NCI-H526 treated with DMSO at 0.1 percent for 48 hours (cell line): Measurements from ENCODE around the gene CHAF1A.
A peak's percentile ranks its signal among the peaks of the same experiment; 100 is the strongest.

Source experiments
- DNase-seq: peaks from one replicate; lab custom pipeline; 2025; lab: John Stamatoyannopoulos, UW

The CHAF1A gene

DNA sequence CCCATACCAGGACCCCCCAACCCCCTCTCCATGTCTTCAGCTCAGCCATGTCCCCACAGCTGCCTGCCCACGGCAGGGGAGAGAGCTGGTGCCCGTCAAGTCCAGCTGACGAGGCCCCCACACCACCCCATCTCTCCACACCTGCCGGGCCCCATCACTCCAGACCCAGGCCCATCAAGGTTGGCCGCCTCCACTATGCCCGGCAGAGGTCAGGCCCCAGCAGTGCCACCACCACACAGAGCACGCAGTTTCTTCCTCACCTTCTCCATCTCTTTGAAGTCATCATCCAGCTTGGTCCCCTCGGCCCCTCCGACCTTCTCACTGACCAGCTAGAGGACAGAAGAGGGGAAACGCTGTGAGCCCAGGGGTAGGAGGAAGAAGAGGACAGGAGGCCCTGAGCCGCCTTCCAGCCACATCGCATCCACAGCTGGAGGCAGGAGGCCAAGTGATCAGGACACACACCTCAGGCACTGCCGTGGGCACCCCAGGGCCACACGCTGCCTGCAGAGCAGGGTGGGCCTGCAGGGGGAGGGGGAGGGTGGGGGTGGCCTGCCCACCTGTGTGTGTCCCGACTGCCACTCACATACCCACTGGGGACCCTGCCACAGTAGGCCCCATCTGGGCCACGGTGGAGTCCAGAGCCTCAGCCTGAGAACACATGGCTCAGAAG lies 35.6 kb upstream of the CHAF1A start:
- DNase-seq, result no peak

DNA sequence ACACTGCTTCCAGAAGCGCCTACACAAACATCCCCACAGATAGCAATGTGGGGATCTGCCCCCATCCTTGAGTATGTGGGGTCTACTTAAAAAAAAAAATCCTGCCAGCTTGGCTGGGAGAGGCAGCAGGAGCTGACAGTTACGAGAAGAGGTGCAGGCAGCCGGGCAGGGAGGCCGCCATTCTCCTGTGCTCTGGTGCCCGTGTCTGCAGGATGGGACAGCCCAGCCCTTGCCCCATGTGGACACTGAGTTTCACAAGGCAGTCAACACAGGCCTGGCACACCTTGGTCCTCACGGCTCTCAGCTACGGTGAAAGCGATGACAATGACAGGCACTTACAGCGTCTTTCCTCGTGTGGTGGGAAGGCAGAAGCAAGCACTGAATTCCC lies 35.1 kb upstream of the CHAF1A start:
- no peak for DNase-seq

DNA sequence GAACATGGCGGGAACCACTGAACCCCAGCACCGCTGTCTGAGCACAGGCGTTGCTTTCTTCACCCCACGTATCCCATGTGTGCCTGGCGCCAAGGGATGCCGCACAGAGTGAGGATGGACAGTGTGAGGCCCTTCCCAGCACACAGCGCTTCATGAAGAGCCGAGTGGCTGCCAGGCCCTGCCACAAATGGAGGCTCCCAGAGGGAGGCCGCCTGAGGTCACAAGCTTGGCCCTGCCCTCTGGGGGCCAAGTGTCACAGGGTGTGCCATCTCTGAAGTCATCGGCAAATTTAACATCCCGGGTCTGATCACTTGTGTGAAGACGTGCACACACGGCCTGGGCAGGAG lies 34.7 kb upstream of the CHAF1A start:
- no peak for DNase-seq

DNA sequence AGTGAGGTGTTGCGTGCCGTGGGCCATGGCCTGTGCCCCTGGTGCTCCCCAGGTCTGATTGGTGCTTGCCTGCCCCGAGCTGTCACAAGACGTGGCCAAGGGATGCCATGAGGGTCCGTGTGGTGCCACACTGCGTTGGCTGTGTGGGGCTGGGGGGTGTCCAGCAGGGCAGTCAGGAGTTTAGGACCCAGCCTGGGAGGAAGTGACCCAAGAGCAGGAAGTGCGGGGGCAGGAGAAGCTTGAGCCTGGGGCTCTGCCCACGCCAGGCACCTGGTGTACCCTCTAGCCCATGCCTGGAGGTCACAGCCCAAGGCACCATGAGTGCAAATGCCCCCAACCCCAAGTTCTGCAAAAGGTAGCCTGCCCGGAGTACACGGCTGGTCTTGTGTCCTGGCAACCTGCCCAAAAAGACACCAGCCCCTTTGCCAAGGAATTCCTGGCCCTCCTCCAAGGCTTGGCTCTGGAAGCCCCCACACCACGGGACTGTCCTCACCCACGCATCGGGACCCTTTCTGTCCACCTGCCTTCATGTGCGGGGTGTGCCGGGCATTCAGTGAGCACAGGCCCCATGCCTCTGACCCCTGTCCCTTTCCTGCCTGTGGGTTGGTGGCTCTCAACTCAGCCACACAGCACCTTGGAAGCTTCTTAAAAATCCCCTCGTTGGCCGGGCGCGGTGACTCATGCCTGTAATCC lies 34.2 kb upstream of the CHAF1A start:
- no peak for DNase-seq

DNA sequence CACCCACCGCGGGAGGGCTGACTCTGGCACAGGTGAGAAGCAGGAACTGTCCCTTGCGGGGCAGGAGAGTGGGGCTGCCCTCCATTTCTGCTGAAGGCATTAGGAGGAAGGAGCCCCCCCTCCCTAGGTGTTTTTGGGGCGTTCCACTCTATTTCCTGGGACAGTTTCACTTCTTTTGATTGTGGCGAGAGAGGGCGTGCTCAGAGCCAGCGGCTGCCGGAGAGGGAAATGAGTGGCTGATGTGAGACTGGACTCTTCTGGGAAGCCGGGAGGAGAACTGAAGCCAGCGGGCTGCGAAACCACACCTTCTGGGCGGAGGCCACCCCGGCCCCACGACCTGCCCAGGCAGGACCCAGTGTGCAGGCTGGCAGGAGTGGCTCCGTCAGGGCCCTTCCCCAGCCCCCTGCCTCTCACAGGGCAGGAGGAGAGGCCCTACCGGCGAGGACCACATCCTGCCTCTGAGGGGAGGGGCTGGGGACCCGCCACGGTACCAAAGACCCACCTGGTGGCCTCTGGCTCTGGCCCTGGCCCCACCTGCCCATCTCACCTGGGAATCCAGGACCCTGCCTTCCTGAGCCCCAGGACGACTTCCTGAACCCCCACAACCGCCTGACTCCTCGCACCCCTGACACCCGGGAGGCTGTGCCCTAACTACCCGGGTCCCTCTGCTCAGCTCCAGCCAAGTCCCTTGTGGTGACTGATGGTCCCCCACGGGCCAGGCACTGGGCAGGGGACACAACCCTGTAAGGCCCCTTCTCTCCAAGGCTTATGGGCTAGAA lies 33.1 kb upstream of the CHAF1A start:
- DNase-seq, result peak; percentile 9

DNA sequence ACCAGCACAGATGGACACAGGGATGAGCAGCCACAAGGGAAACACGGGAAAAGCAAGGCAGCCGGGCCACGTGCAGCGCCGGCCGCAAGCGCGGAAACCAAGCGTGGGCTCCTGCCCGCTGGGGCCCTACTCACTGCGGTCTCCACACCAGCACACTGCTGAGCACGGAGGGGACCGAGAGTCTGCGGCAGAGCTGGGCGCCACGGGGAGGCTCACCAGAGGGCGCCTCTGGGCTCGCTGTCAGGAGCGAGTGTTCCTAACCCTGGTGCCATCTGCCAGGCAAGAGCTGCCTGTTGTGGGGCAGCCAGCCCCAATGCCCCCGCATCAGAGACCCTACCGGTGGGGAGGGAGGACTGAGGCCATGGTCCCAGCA lies 32.6 kb upstream of the CHAF1A start:
- no peak for DNase-seq

DNA sequence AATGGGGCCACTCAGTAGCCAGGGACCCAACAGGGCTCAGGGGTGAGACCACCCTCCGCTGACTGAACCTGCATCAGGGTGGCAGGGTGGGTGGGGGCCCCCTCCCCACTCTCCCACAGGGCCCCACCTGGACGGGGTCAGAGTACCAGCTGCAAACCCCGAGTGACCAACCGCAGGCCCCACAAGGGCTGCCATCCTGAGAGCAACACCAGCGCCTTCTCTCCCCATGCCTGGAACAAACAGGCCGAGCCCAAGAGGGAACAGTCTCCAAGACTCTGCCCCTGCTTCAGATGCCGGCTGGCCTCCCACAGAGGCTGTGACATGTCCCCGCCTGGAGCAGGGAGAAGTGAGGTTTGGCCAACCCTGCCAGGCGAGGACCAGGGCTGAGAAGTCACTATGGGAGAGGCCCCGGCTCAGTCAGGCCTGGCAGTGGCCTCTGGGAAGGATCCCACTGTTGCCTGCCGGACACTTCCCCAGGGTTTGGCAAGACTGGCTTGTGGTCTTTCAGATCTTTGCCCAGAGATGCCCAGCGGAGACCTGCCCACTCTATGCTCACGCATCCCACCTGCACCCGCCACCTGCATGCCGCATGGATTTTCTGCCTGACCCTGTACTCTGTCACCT lies 31.9 kb upstream of the CHAF1A start:
- no peak for DNase-seq

DNA sequence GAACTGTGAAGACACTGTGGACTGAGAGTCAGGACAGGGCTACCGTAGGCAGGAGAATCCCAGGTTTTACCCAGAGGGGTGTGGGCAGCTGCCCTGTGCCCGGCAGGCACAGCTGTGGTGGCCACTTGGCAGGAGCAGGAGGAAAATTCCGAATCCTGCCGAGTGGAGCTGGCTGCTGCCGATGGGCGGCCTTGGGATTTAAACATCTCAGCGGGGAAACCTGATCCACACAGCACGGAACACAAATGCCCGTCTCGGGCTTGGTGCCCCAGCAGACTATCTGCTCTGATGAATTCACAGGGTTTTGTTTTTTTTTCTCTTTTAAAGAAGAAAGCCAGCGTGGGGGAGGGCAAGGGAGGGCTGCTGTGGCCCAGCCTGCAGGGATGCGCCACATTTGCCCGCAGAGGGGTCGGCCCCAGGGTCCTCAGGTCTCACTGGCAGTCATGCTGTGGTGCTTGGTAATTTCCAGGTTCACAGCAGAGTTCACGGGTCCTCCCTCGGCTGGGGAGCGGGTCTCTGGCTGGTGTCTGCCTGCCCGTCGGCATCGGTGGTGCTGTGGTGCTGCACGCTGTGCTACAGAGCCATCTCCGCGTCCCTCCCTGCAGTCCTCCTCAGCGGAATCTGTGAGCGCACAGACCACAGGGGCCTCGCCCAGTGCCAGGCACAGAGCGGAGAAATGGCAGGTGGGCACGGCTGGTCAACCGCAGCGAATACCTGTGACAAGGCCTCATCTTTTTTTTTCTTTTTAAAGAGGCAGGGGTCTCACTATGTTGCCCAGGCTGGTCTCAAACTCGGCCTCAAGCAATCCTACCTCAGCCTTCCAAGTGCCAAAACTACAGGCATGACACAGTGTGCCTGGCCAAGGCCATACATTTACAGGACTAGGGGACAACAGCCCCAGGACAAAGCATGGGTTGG lies 30.9 kb upstream of the CHAF1A start:
- DNase-seq, result no peak

DNA sequence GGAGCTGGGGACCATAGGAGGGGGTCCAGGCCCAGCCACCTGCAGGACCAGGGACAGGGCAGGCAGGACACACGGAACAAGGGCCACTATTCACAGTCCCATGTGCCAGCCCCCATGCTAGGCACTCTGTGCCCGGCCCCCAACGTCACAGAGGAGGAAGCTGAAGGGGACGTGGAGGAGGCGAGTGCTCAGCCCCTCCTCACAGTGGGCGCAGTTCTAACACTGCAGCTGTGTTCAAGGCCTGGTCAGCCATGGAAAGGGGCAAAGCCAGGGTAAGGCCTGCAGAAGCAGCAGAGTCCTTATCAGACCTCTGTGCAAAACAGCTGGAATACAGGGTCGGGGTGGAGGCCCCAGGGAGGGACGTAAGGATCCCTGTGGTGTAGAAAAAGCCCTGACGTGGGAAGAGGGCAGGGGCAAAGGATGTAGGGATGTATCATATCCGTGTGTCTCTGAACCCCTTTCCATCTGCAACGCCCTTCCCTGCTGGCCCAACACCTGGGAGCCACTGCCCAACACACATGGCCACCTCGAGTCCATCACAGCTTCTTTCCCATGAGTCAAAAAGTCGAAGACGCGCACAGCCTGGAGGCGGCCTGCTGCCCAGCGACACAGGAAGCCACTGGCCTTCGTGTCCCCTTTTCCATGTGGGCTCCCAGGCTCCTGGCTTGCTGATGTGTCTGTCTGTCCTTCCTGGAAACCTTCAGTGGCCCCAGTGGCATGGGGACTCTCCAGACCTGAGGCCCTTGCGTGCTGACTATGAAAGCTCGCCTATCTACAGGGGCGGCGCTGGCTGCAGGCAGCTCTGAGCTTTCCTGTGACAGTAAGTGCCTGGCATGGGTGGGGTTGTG lies 30.1 kb upstream of the CHAF1A start:
- DNase-seq, result no peak

DNA sequence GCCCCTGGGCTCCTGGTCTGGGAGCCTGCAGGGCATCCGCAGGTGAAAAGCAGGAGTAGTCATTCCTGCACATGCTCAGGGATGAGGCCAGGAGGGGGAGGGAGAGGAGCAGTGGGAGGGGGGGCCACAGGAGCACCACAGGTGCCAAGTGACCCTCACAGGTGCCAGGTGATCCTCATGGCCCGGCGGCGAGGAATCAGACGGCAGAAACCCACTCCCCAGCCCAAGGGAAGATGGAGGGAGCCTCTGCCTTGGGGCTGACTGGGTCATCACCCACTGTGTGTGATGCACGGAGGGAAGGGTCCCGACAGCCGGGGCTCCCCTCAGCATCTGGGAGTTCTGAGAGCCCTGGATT lies 29.4 kb upstream of the CHAF1A start:
- DNase-seq, result no peak

DNA sequence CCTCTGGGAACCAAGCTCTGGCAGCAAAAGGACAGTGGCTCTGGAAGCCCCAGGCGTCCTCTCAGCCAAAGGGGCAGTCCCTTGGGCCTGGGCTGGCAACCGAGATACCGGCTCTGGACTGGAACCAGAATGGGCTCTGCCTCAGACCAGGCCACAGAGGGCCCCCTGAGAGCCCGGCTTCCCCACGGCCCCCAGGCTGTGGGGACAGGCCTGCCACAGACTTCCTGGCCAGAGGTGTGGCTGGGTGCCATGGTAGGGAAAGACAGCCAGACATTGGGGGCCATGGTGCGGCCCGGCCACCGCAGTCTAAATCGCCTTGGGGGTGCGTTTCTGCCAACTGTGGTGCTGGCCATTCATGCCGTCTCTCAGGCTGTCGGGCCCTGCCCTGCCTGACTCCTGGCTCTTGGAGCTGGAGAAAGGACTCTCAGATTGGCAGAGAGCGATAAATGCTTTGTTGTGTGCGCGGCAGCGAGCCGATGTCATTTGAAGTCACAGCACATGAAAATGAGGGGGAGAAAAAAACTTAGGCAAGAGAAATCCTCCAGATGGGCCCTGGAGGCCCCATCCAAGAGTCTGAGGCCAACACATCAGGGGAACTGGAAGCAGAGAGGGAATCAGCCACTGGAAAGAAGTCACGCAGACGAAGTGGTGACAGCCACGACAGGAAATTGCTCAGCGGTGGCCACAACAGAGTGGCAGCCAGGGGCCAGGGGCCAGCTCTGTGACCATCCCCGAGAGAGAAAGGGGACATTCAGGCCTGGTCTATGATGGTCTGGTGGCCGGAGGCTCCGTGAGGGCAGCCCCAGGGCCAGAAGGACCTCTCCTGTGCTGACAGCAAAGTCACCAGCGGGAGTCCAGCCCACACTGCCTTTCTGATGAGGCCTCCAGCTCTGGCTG lies 28.6 kb upstream of the CHAF1A start:
- no peak for DNase-seq

DNA sequence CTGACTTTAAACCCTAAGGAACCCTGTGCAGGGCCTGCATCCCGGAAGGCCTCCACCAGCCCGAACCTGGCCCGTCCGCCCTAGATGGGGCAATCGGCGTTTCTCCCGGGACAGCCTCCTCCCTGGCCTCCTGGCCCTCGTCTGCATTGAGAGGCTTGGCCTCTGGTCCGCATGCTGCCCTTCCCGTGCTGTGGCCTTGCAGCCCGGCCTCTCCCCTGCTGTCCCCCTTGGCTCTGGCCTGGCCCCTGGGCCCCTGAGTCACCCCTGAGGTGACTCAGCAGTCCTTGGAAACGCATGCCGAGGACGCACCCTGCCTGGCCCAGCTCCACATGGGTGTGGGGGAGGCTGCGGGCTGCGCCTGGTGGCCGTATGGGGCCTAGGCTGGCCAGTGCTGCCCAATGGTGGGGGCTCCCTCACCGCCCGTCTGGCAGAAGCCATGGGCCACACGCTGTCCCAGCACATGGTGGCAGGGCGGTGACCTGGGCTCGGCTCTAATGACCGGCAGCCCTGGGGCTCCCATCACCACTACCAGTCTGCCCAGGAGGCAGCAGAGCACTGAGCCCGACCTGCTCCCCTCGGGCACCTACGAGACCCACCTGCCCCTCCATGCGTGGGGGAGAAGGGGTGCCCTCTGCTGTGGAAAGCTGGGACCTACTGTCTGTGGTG lies 27.8 kb upstream of the CHAF1A start:
- DNase-seq, result no peak

DNA sequence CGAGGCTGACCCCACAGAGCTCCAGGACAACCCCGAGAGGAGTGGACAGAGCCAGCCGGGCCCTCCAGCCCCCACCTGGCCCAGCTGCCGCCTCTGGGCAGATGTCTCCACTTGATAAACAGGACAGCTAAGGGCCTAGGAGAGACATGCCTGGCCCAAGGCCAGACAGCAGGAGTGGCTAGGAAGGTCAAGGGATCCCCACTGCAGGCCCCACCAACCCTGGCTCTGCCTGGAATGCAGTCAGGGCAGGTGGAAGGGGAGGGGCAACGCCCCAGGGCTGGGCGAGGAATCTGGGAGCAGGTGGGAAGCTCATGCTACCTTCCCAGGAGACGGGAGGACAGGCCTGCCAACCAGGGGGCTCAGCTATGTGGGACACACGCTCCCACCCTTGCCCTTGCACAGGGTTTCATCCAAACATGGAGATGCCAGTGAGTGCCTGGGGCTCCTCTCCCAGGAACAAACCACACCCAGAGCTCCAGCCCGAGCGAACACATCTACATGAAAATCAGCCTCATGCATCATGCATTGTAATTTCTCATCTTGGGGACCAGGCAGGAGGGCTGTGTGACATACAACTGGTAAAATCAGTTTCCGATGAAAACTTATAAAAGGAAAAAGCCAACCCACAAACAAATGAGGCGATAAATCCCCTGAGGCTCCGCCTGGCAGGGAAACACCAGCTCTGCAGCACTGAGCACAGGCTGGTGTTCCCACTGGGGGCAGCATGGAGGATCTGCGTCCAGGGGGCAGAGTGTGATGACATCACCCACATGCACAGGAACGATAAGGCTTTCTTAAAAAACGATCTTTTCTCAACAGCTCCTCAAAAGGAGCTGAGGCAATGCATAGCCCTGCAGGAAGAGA lies 27.0 kb upstream of the CHAF1A start:
- peak; percentile 83 for DNase-seq

DNA sequence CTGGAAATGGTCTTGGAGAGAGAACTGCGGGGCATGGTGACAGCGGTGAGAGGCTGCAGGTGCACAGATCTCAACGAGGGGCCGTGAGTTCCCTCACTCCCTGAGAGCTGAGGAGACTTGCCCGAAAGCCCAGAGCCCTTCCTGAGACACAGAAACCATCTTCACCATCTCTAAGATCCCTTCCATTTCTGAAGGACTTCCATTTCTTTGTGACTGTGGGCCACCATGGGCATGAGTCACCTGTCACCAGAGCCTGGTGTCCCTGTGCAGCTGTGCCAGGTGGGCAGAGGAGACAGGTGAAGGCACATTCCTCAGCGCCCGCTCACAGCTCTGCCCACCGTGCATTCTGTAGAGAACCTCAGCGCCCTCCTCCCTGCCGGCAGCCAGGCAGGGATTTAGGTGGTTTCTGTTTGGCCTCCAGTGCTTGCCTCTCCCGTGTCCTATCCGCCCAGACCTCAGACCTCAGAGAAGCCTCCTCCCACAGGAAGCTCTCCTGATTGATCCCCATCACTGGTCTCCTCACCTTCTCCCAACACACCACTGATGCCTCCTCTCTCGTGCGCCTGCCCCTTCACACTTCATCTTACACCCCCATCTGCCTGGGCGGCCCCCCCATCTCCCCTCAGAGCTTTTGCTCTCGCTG lies 26.3 kb upstream of the CHAF1A start:
- no peak for DNase-seq

DNA sequence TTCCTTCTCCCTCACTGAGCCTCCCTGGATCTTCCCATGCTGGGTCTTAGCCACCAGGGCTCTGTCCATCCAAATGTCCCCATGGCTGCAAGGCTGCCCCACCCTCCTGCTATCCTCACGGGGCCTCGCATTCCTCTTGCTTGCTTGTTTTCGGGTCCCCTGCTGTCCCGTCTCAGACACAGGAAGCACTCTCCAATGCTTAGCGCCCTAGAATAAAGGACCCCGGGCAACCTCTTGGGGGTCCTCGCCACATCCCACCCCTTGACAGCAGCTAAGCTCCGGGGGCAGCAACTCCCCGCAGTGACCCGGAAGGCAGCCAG lies 25.8 kb upstream of the CHAF1A start:
- DNase-seq, result no peak

DNA sequence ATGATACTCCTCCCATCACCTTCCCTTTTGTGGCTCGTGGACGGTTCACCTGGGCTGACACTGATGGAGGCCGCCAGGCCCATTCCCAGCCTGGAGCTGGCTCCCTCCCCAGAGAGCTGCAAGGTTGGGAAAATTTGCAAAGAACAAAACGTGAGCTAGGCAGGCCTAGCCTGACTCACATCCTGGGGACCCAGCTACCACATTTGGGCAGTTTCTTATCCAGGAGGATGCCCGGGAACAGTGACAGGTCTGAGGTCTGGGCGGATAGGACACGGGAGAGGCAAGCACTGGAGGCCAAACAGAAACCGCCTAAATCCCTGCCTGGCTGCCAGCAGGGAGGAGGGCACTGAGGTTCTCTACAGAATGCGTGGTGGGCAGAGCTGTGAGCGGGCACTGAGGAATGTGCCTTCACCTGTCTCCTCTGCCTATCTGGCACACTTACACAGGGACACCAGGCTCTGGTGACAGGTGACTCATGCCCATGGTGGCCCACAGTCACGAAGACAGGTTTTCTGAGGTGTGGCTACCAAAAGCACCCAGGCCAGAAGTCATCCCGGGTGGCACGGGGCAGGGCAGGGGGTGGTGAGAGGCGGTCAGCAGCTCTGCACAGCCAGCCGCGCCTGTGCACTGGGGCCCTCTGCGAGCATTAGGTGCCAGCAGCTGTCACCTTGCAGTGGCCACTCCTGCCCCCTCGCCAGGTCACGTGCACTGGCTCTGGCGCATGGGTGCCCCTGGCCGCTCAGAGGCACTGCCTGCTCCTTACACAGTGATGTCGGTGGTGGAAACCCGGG lies 25.3 kb upstream of the CHAF1A start:
- DNase-seq, result no peak

DNA sequence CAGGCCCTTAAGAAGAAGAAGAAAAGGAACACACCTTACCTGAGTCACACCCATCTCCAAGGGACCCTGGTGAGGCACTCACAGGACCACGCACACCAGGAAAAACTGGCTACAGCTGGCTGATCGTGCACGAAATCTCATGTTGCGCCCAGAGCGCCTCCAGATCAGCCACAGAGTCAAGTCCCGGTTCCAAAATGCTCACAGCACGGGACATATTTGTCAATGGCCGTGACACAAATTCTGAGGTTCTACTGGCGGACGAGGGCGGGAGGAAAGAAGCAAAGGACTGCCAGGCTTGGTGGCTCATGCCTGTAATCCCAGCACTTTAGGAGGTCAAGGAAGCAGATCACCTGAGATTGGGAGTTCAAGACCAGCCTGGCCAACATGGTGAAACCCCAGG lies 23.6 kb upstream of the CHAF1A start:
- no peak for DNase-seq
